Measurements from ENCODE around the gene DDX24. TPM values are rescaled to one million over a fixed set of nuclear protein-coding genes. Genes with fewer than 3 reads are reported as not detected.
A peak's percentile ranks its signal among the peaks of the same experiment; 100 is the strongest.

Gene DDX24
- total RNA-seq, 2 experiments from 2014 or later = 241 to 252 TPM

DNA sequence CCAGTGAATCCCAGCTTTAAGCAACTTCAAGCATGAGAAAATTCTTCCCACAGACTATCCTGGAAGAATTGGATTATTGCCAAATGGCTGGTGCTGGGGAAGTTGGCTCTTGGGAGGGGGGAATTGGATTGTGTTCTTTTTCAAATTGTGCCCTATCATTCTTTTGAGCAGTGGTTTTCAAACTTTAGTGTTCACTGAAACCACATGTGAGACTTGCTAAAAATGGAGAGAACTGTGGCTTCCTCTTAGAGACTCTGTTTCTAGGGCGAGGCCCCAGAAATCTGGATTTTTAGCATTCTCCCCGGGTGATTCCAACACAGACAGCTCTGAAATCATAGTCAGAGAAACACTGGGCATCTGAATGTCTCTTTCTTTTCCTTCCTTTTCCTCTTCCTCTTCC is 69.2 kb downstream of the DDX24 start:
- Mint-ChIP-seq H3K27me3 (no peaks in the 10 kb centered on the region), H3K27ac (peak overlapping the region; percentile 61), H3K4me3 (no peak overlapping the region), H3K36me3 (no peaks in the 10 kb centered on the region), H3K4me1 (ENCODE audit: low read depth) (peaks cover 43% of the 10 kb centered on the region), H3K9me3 (no peaks in the 10 kb centered on the region)
- intact Hi-C loops (cut with micrococcal nuclease) = loop anchor here (2.0 kb wide), 1 partner anchor 15 kb away; the partner anchor contains the start of gene OTUB2
- ChIA-PET CTCF (interaction anchor here (0.7 to 14.2 kb wide), 9 partner anchors 9 to 125 kb away, joined by 3 to 202 read pairs (median 4); partner anchors contain the start of gene CCDC197), POLR2A (interaction anchor here (1.0 kb wide), 1 partner anchor 17 kb away, joined by 3 read pairs; no protein-coding TSS in a partner anchor)
- peak; percentile 35 for DNase-seq

DNA sequence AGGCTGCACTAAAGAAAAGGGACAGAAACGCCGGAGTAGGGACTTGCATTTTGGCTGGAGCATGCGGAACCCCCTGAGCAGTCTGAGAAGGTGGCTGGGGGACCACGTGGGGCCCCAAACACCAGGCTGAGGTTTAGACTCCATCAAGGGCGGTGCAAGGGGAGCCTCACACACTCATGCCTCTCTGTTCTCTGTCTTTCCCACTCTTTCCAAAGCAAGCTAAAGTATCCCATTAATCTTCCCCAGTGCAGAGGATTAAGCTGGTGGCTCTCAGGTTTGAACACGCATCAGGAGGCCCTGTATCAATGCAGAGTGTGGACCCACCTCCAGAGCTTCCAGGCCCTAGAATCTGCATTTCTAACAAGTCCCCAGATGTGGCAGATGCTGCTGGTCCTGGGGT is 70.4 kb downstream of the DDX24 start:
- Mint-ChIP-seq H3K4me1 (ENCODE audit: low read depth) (peaks cover 43% of the 10 kb centered on the region), H3K9me3 (no peaks in the 10 kb centered on the region), H3K27ac (no peak overlapping the region), H3K27me3 (no peaks in the 10 kb centered on the region), H3K36me3 (no peaks in the 10 kb centered on the region), H3K4me3 (no peak overlapping the region)
- ChIA-PET POLR2A (no interaction called here), CTCF (interaction anchor here (1.0 to 14.2 kb wide), 4 partner anchors 11 to 72 kb away, joined by 3 to 202 read pairs (median 6); no protein-coding TSS in a partner anchor)
- no peak for DNase-seq
- intact Hi-C loops (cut with micrococcal nuclease) = no loop called here

DNA sequence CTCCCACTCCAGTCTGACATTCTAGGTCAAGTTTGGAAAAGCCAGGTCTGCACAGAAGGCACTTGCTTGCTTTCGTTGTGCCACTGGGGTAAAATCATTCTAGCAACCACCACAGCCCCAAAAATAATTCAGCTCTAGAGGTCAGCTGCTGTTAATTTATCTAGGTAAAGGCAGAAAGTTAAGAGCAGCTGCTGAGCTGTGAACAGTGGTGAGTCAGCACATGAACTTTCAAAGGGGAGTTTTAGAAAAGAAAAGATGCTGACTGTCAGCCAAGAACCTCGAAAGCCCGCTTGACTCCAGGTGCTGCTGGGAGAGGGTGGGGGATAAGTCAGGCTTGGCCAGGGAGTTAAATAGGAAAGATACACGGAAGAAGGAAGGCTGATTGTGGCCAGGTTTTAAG is 71.2 kb downstream of the DDX24 start:
- no peaks in the 10 kb centered on the region for H3K27me3 Mint-ChIP-seq
- DNase-seq = peak; percentile 32
- H3K36me3 Mint-ChIP-seq = no peaks in the 10 kb centered on the region
- H3K27ac Mint-ChIP-seq = no peak overlapping the region
- intact Hi-C loops (cut with micrococcal nuclease) = no loop called here
- peaks cover 46% of the 10 kb centered on the region for H3K4me1 Mint-ChIP-seq (ENCODE audit: low read depth)
- no peaks in the 10 kb centered on the region for H3K9me3 Mint-ChIP-seq
- CTCF ChIA-PET = interaction anchor here (0.6 to 14.2 kb wide), 4 partner anchors 8 to 72 kb away, joined by 3 to 202 read pairs (median 4); no protein-coding TSS in a partner anchor
- POLR2A ChIA-PET = no interaction called here
- no peak overlapping the region for H3K4me3 Mint-ChIP-seq

DNA sequence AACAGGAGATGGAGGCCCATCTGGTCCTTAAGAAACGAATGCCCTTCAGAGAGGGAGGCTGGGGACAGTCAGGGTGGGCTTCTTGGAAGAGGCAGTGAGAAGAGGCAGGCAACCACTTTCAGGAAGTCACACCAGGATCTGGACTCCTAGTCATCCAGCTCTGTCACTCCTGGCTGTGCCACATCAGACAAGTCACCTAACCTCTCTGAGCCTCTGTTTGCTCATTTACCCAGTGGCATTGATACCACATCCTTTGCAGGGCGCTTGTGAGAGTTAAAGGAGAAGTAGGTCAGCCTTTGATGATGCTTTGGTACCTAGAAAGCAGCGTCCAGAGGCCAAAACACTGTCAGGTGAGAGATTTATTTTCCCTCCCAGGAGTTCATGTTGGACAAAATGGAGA is 72.8 kb downstream of the DDX24 start:
- intact Hi-C loops (cut with micrococcal nuclease) = no loop called here
- Mint-ChIP-seq H3K9me3 (no peaks in the 10 kb centered on the region), H3K4me1 (ENCODE audit: low read depth) (peaks cover 46% of the 10 kb centered on the region), H3K27me3 (no peaks in the 10 kb centered on the region), H3K36me3 (no peaks in the 10 kb centered on the region), H3K4me3 (no peak overlapping the region), H3K27ac (no peak overlapping the region)
- ChIA-PET POLR2A (no interaction called here), CTCF (interaction anchor here (1.0 to 14.2 kb wide), 2 partner anchors 13 to 70 kb away, joined by 3 to 202 read pairs; no protein-coding TSS in a partner anchor)
- peak; percentile 52 for DNase-seq

DNA sequence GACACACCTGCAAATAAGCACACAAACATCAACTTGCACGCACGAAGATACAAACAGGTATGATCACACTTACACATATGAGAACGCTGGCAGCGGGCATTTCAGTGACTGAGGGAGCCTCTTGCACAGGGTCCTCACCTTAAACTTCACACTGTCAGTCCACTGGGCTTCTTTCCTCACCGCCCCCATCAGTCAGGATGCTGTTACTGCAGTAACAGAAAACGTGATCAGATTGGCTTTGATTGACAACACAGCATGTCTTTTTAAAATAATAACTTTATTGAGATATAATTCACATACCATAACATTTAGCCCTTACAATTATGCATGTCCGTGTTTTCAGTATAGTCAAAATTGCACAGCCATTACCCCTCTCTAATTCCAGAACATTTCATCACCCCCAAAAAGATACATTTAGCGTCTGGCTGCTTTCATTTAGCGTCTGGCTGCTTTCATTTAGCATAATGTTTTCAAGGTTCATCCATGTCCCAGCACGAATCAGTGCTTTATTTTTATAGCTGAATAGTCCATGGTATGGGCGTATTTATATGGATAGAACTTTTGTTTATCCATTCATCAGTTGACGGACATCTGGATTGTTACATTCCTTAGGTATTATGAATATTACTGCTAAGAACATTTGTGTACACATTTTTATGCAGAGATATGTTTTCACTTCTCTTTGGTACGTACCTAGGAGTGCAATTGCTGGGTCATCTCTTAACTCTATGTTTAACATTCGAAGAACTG is 75.5 kb downstream of the DDX24 start:
- peak; percentile 49 for DNase-seq
- ChIA-PET CTCF (interaction anchor here (0.8 to 14.2 kb wide), 10 partner anchors 18 to 131 kb away, joined by 3 to 202 read pairs (median 4); no protein-coding TSS in a partner anchor), POLR2A (interaction anchor here (1.3 kb wide), 1 partner anchor 66 kb away, joined by 3 read pairs; no protein-coding TSS in a partner anchor)
- intact Hi-C loops (cut with micrococcal nuclease) = no loop called here
- H3K4me1 Mint-ChIP-seq (ENCODE audit: low read depth) = peaks cover 35% of the 10 kb centered on the region
- no peak overlapping the region for H3K27ac Mint-ChIP-seq
- no peaks in the 10 kb centered on the region for H3K9me3 Mint-ChIP-seq
- no peak overlapping the region for H3K4me3 Mint-ChIP-seq
- H3K36me3 Mint-ChIP-seq = no peaks in the 10 kb centered on the region
- no peaks in the 10 kb centered on the region for H3K27me3 Mint-ChIP-seq

DNA sequence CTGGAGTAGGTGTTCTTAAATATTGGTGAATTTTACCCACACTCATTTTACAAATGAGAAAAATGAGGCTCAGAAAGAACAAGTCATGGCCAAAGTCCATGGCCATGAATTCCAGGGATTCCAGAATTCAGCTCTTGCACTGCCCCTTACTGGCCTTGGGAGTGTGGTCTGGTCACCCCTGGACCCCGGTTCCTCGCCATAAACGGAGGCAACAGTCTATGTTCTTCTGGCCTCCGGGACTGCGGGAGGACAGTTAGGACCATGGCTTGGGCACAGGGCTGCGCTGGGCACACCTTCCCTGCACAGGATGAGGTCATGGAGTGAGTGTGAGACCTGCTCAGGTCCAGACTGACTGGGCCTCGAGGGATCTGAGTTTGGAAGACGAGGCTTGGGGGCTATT is 77.0 kb downstream of the DDX24 start:
- Mint-ChIP-seq H3K4me3 (no peak overlapping the region), H3K36me3 (no peaks in the 10 kb centered on the region), H3K9me3 (no peaks in the 10 kb centered on the region), H3K27ac (no peak overlapping the region), H3K27me3 (no peaks in the 10 kb centered on the region), H3K4me1 (ENCODE audit: low read depth) (peaks cover 28% of the 10 kb centered on the region)
- intact Hi-C loops (cut with micrococcal nuclease) = no loop called here
- DNase-seq = no peak
- POLR2A ChIA-PET = interaction anchor here (1.3 to 1.6 kb wide), 3 partner anchors 25 to 64 kb away, joined by 3 read pairs; no protein-coding TSS in a partner anchor
- CTCF ChIA-PET = interaction anchor here (0.7 to 14.2 kb wide), 13 partner anchors 10 to 133 kb away, joined by 3 to 202 read pairs (median 5); no protein-coding TSS in a partner anchor

DNA sequence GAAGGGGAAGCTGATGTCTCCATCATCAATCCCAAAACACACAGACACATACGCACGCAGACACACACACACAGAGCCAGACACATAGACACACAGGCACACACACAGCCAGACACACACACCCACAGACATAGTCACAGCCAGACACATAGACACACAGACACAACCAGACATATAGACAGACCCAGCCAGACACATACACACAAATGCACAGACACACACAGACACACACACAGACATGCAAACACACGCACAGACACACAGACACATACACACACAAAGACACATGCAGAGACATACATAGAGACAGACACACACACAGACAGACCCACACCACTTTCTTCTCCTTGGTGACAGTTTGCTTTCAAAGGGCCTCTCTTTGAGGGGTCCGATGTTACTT is 77.6 kb downstream of the DDX24 start:
- H3K36me3 Mint-ChIP-seq = no peaks in the 10 kb centered on the region
- peaks cover 26% of the 10 kb centered on the region for H3K4me1 Mint-ChIP-seq (ENCODE audit: low read depth)
- intact Hi-C loops (cut with micrococcal nuclease) = no loop called here
- ChIA-PET POLR2A (interaction anchor here (1.4 to 1.6 kb wide), 2 partner anchors 25 to 40 kb away, joined by 3 read pairs; no protein-coding TSS in a partner anchor), CTCF (interaction anchor here (0.7 to 14.2 kb wide), 10 partner anchors 10 to 133 kb away, joined by 3 to 202 read pairs (median 4); no protein-coding TSS in a partner anchor)
- H3K27ac Mint-ChIP-seq = no peak overlapping the region
- no peaks in the 10 kb centered on the region for H3K9me3 Mint-ChIP-seq
- DNase-seq = no peak
- H3K4me3 Mint-ChIP-seq = no peak overlapping the region
- no peaks in the 10 kb centered on the region for H3K27me3 Mint-ChIP-seq

DNA sequence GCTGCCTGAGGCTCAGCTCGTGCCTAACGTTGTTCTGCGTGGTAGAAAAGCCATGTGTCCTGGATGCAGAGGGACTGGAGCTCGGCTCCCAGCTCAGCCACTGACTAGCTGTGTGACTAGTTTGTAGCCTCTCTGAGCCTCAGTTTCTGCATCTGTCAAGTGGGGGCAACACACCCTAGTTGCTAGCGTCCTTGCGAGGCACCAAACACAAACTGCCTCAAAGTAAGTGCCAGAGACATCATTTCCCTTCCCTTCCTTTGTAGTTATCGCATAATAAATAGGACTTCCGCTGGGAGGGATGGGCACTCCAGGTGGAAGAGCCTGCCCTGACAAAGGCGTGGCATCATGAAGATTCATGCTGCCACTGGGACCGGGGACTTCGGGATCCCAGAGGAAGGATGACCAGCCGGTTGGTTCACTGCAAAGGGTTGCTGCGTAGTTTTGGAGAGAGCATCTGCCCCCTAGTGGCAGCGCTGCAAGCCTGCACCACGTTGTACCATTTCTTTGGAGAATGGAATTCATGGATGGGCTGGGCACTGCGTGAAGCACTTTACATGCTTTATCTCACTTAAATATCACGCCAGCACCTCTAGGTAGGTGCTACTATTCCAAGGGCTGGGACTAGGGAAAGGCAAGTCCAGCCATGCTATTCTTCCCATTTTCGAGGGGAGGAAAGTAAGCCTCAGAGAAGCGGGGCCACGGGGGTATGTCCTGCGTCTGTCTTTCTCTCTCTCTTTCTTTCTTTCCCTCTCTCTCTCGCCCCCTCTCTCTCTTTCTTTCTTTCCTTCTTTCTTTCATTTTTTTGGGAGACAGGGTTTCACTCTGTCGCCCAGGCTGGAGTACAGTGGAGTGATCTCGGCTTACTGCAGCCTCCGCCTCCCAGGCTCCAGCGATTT is 79.3 kb downstream of the DDX24 start:
- Mint-ChIP-seq H3K27ac (peak overlapping the region; percentile 50), H3K36me3 (no peaks in the 10 kb centered on the region), H3K9me3 (no peaks in the 10 kb centered on the region), H3K4me3 (no peak overlapping the region), H3K27me3 (no peaks in the 10 kb centered on the region), H3K4me1 (ENCODE audit: low read depth) (peaks cover 29% of the 10 kb centered on the region)
- CTCF ChIA-PET = interaction anchor here (0.5 to 14.2 kb wide), 31 partner anchors 8 to 179 kb away, joined by 3 to 309 read pairs (median 4); partner anchors contain the start of genes ASB2 and OTUB2
- POLR2A ChIA-PET = interaction anchor here (0.8 to 2.6 kb wide), 7 partner anchors 26 to 65 kb away, joined by 3 to 17 read pairs (median 5); no protein-coding TSS in a partner anchor
- intact Hi-C loops (cut with micrococcal nuclease) = loop anchor here (1.0 kb wide), 2 partner anchors 30 to 62 kb away; no protein-coding TSS in a partner anchor
- DNase-seq = peak; percentile 72

DNA sequence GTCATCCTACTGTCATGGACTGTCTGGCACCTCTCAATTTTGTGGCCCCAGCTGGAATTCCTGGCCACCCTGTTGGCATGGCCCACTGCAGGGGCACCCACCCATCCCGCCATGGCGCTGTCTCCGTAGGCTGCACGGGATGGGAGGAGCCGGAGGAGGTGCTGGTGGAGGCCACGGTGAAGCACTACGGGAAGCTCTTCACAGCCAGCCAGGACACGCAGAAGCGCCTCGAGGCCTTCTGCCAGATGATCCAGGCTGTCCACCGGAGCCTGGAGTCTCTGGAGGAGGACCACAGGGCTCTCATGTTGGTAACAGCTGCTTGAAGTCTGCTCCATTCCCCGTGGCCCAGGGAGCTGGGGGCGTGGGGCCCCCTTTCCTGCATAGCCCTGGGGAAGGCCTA is 80.0 kb downstream of the DDX24 start:
- H3K4me3 Mint-ChIP-seq = no peak overlapping the region
- no peaks in the 10 kb centered on the region for H3K27me3 Mint-ChIP-seq
- H3K9me3 Mint-ChIP-seq = no peaks in the 10 kb centered on the region
- CTCF ChIA-PET = interaction anchor here (0.5 to 7.7 kb wide), 28 partner anchors 9 to 180 kb away, joined by 3 to 309 read pairs (median 4); partner anchors contain the start of genes ASB2, FAM181A and OTUB2
- intact Hi-C loops (cut with micrococcal nuclease) = loop anchor here (1.0 kb wide), 2 partner anchors 30 to 62 kb away; no protein-coding TSS in a partner anchor
- H3K27ac Mint-ChIP-seq = no peak overlapping the region
- POLR2A ChIA-PET = interaction anchor here (0.8 to 2.6 kb wide), 8 partner anchors 25 to 64 kb away, joined by 3 to 17 read pairs (median 4); no protein-coding TSS in a partner anchor
- DNase-seq = no peak
- H3K36me3 Mint-ChIP-seq = no peaks in the 10 kb centered on the region
- H3K4me1 Mint-ChIP-seq (ENCODE audit: low read depth) = peaks cover 31% of the 10 kb centered on the region

DNA sequence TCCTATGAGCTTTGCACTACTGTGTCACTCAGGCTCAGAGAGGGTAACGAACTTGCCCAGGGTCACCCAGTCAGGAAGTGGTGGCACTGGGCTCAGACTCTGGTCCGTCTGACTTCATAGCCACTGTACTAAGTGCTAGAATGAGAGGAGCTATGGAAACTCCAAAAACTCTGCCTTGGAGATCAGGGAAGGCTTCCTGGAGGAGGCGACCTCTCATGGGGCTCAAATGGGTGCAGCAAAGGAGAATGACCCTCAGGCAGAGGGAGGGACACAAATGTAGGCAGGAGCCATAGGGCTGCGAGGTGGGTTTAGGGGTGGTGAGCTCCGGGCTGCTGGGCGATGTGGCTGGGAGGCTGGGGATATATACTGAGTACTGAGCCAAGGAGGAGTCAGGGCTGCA is 80.7 kb downstream of the DDX24 start:
- Mint-ChIP-seq H3K27ac (no peak overlapping the region), H3K9me3 (no peaks in the 10 kb centered on the region), H3K27me3 (no peaks in the 10 kb centered on the region), H3K4me3 (no peak overlapping the region), H3K4me1 (ENCODE audit: low read depth) (peaks cover 37% of the 10 kb centered on the region), H3K36me3 (no peaks in the 10 kb centered on the region)
- POLR2A ChIA-PET = interaction anchor here (1.0 to 2.6 kb wide), 6 partner anchors 22 to 61 kb away, joined by 3 to 17 read pairs (median 6); no protein-coding TSS in a partner anchor
- no peak for DNase-seq
- intact Hi-C loops (cut with micrococcal nuclease) = no loop called here
- CTCF ChIA-PET = interaction anchor here (0.6 to 7.7 kb wide), 14 partner anchors 15 to 180 kb away, joined by 3 to 309 read pairs (median 8); partner anchors contain the start of genes ASB2, FAM181A and OTUB2

DNA sequence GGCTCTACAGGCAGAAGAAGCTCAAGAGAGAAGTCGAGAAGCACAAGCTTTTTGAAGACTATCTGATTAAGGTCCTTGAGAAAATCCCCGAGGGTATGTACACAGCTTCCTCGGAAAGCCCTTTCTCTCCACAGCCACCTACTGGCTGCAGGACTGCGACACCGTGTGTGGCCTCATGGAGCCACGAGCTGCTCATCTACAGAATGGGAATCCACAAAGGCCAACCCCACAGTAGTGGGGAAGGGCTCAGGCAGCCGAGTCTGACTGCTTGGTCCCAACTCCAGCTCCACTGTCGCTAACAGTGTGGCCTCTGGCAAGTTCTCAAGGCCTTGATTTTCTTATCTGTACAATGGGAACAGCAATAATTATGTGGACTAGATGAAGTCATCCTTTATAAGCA is 81.4 kb downstream of the DDX24 start:
- H3K4me1 Mint-ChIP-seq (ENCODE audit: low read depth) = peaks cover 41% of the 10 kb centered on the region
- no peaks in the 10 kb centered on the region for H3K9me3 Mint-ChIP-seq
- no peaks in the 10 kb centered on the region for H3K27me3 Mint-ChIP-seq
- H3K4me3 Mint-ChIP-seq = no peak overlapping the region
- no peaks in the 10 kb centered on the region for H3K36me3 Mint-ChIP-seq
- CTCF ChIA-PET = interaction anchor here (1.3 to 7.7 kb wide), 9 partner anchors 15 to 137 kb away, joined by 5 to 309 read pairs (median 11); partner anchors contain the start of gene ASB2
- peak overlapping the region; percentile 38 for H3K27ac Mint-ChIP-seq
- intact Hi-C loops (cut with micrococcal nuclease) = no loop called here
- no peak for DNase-seq
- POLR2A ChIA-PET = interaction anchor here (0.7 to 3.5 kb wide), 6 partner anchors 21 to 60 kb away, joined by 3 to 17 read pairs (median 6); partner anchors contain the start of gene ASB2

Data from activated CD4-positive, alpha-beta memory T cell treated with anti-CD3 and anti-CD28 coated beads for 36 hours (primary cell).